Activated T-cell treated with anti-CD3 and anti-CD28 coated beads, Interleukin-2, amount 50 U/mL, for 24 hours (primary cell): ENCODE measurements around the gene SNX10.
"Not testable (repeated sequence)": the region's sequence is repeated elsewhere in the genome, so short reads cannot be mapped to it uniquely, and the experiment has no call there.

Experiments used
- DNase-seq: peaks from one replicate; pipeline ENCODE4 v3.0.0-alpha.2; 2020
- H3K27ac Mint-ChIP-seq: 2 replicates; pipeline ENCODE4 v1.8.0; 2020; ENCODE audit warnings: mild to moderate bottlenecking, mixed read lengths
- H3K27me3 Mint-ChIP-seq: 2 replicates; pipeline ENCODE4 v1.8.0; 2020; ENCODE audit warnings: mixed read lengths
- H3K36me3 Mint-ChIP-seq: 2 replicates; pipeline ENCODE4 v1.8.0; 2020; ENCODE audit warnings: low read depth, mixed read lengths
- H3K4me1 Mint-ChIP-seq: 2 replicates; pipeline ENCODE4 v1.8.0; 2020; ENCODE audit warnings: low read depth, mixed read lengths
- H3K4me3 Mint-ChIP-seq: 2 replicates; pipeline ENCODE4 v1.8.0; 2020; ENCODE audit warnings: mild to moderate bottlenecking, moderate library complexity, mixed read lengths
- H3K9me3 Mint-ChIP-seq: 2 replicates; pipeline ENCODE4 v1.8.0; 2020; ENCODE audit warnings: mixed read lengths

The SNX10 gene, protein sequence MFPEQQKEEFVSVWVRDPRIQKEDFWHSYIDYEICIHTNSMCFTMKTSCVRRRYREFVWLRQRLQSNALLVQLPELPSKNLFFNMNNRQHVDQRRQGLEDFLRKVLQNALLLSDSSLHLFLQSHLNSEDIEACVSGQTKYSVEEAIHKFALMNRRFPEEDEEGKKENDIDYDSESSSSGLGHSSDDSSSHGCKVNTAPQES

DNA sequence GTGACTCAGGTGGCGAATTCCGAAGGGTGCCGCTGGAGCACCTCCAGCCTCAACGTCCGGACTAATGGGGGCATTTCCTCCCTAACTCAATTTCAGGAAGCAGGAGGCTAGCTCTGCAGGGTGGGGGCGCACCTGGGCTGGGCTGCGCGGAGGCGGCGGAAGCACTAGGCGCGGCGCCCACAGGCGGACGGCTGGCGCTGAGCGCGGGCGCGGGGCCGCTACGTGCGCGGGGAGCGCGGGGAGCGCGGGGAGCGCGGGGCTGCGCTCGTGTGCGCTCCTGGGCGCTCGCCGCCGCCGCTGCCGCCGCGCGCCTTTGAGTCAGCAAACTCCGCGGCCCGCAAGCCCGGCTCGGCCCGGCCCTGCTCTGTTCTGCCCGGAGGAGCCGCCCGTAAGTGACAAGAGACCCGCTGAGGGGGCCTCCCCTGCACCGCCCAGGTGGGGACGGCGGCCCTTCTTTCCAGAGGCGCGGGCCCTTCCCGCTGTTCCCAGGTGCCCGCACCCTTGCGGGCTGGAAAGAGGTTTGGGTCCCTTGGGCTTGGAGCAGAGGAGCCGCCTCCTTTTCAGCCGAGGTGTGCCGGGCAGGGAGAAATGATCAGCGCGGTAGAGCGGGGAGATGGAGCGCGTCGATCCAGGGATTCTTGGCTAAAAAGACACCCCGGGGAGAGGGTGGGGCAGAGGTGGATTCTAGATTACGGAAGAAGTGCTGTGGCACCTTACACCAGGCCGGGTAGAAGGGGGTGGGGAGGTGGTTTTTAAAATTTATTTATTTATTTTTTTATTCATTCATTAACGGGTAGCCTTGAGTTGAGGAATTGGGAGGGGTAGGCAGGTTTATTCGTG, at the start of gene SNX10:
Gene SNX10 (plus strand): TSS at position 164 of the 840 bp plus-strand sequence. CDS start 54,581 bp downstream, outside the sequence.
- Mint-ChIP-seq H3K4me1 (peaks cover 41% of the 10 kb centered on the region), H3K27me3 (no peaks in the 10 kb centered on the region), H3K9me3 (no peaks in the 10 kb centered on the region), H3K4me3 (peak within 1 kb of the TSS; percentile 91), H3K27ac (peak within 1 kb of the TSS; percentile 90), H3K36me3 (peaks cover 17% of the 10 kb centered on the region)
- DNase-seq: peak; percentile 78

DNA sequence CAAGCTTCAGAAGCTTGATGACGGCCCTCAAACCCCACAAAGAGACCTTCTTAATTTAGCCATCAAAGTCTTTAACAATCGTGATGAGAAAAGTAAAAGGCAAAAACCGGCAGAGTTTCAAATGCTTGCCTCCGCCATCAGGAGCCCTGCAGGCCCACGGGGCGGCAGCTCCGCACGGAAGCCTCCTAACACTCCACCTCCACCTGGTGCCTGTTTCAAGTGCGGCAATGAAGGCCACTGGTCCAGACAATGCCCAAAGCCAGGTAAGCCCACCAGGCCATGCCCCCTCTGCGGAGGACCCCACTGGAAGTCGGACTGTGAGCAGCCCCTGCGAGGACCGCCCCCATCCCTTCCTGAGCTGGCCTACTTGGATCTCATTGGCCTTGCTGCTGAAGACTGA, 46.5 kb upstream of the SNX10 start:
- no peaks in the 10 kb centered on the region for H3K36me3 Mint-ChIP-seq
- no peaks in the 10 kb centered on the region for H3K9me3 Mint-ChIP-seq
- no peak for DNase-seq
- H3K4me3 Mint-ChIP-seq: no peak overlapping the region
- H3K27me3 Mint-ChIP-seq: no peaks in the 10 kb centered on the region
- H3K4me1 Mint-ChIP-seq: no peaks in the 10 kb centered on the region
- H3K27ac Mint-ChIP-seq: no peak overlapping the region

DNA sequence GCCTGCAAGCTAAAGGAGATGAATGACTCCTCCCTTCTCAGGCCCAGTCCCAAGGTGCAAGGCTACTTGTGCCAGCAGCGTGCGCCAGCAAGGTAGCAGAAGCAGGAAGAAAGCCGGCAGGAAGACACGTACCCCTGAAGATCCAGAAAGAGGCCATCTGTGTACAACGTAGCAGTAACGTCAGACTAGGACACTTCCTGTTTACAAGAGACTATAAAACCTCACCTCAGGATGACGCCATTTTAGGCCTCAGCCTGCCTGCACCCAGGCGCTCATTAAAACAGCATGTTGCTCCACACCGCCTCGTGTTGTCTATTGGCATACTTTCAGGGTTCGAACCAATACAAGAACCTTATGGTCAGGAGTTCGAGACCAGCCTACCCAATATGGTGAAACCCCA, 41.4 kb upstream of the SNX10 start:
- Mint-ChIP-seq H3K9me3 (no peaks in the 10 kb centered on the region), H3K27ac (no peak overlapping the region), H3K27me3 (no peaks in the 10 kb centered on the region), H3K36me3 (no peaks in the 10 kb centered on the region), H3K4me3 (no peak overlapping the region), H3K4me1 (no peaks in the 10 kb centered on the region)
- DNase-seq: no peak

DNA sequence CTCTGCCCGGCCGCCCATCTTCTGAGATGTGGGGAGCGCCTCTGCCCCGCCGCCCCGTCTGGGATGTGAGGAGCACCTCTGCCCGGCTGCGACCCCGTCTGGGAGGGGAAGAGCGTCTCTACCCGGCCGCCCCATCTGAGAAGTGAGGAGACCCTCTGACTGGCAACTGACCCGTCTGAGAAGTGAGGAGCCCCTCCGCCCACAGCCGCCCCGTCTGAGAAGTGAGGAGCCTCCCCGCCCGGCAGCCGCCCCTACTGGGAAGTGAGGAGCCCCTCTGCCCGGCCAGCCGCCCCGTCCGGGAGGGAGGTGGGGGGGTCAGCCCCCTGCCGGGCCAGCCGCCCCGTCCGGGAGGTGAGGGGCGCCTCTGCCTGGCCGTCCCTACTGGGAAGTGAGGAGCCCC, 29.8 kb upstream of the SNX10 start:
- H3K4me3 Mint-ChIP-seq, H3K9me3 Mint-ChIP-seq, DNase-seq, H3K4me1 Mint-ChIP-seq, H3K27me3 Mint-ChIP-seq, H3K36me3 Mint-ChIP-seq, H3K27ac Mint-ChIP-seq: not testable (repeated sequence)

DNA sequence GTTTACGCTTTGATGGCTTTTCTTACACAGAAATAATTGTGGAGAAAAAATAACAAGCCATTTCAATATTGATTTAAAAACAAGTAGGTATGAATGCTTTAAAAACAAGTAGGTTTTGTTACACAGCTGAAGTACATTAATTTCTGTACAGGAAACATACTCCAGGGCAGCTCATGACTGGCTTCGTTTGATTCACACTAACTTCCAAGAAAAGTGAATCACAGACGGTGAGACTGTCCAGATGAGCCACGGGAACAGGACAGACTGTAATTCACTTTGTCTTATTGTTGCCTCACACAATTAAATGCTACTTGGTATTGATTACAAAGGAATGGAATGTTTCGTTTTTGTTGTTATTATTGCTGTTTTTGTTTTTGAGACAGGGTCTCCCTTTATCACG, 26.6 kb upstream of the SNX10 start:
- peaks cover 8% of the 10 kb centered on the region for H3K4me1 Mint-ChIP-seq

DNA sequence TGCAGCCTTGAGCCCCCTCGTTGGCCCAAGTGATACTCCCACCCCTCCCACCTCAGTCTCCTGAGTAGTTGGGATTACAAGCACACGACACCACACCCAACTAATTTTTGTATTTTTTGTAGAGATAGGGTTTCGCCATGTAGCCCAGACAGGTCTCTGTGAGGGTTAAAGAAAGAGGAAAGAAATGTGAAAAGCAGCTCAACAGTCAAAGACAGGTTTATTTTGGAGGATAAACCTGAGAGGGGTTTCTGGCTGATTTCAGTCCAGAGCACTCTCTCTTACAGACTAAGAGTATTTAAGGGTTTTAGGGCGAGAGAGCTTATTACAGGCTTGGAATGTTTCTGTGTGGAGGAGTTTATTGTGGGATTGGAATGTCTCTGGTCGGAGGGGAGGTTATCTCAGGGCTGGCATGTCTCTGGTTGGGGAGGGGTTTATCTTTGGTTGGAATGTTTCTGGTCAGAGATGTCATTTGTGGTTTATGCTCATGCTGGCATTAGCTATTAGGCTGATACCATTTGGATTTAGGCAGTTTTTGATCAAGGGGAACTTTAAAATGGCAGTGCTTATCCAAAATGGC, 26.1 kb upstream of the SNX10 start:
- Mint-ChIP-seq H3K4me1 (peaks cover 8% of the 10 kb centered on the region), H3K4me3 (no peak overlapping the region), H3K27me3 (peaks cover 5% of the 10 kb centered on the region)

More for the DNA sequence above, 26.6 kb upstream of the SNX10 start:
- Mint-ChIP-seq H3K4me3 (no peak overlapping the region), H3K27ac (no peak overlapping the region), H3K36me3 (no peaks in the 10 kb centered on the region), H3K27me3 (peaks cover 5% of the 10 kb centered on the region), H3K9me3 (no peaks in the 10 kb centered on the region)
- DNase-seq: no peak

DNA sequence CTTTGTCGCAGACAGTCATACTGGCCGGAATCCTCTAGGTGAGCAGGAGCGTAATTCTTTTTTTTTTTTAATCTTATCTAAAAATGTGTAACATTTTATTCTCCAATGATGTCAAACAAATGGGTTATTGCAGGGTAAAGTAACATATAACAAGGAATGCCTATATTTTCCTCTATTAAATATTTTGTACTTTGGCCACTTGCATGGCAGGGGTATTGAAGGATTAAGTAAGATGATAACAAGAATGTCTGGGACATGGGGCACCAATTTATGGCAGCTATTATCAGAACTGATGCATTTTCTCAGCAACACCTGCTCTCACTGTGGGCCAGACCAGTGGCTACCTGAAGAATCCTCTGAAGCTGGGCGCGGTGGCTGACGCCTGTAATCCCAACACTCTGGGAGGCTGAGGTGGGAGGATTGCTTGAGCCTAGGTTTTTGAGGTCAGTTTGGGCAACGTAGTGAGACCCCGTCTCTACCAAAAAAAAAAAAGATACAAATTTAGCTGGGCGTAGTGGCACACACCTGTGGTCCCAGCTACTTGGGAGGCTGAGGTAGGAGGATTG, 24.0 kb upstream of the SNX10 start:
- DNase-seq: no peak
- Mint-ChIP-seq H3K36me3 (no peaks in the 10 kb centered on the region), H3K27ac (no peak overlapping the region), H3K4me1 (peaks cover 8% of the 10 kb centered on the region), H3K4me3 (no peak overlapping the region), H3K27me3 (peaks cover 5% of the 10 kb centered on the region), H3K9me3 (no peaks in the 10 kb centered on the region)

More for the DNA sequence above, 26.1 kb upstream of the SNX10 start:
- no peaks in the 10 kb centered on the region for H3K36me3 Mint-ChIP-seq
- DNase-seq: no peak
- H3K27ac Mint-ChIP-seq: no peak overlapping the region
- no peaks in the 10 kb centered on the region for H3K9me3 Mint-ChIP-seq

DNA sequence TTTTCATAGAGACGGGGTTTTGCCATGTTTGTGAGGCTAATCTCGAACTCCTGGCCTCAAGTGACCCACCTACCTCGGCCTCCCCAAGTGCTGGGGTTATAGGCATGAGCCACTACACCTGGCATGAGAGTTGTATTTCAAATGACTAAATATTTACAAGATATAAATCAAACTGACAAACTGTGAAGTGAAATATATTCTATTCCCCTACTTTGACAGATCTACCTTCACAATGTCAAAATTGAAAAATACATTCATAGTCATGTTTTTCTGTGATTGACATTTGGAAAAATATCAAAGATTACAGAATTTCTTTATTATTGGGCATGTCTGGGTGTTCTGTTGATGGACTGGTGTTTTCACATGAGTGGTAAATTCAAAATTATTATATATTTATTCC, 16.4 kb upstream of the SNX10 start:
- Mint-ChIP-seq H3K9me3 (peaks cover 5% of the 10 kb centered on the region), H3K4me1 (peaks cover 16% of the 10 kb centered on the region), H3K27me3 (no peaks in the 10 kb centered on the region), H3K27ac (no peak overlapping the region), H3K4me3 (no peak overlapping the region), H3K36me3 (no peaks in the 10 kb centered on the region)
- no peak for DNase-seq

DNA sequence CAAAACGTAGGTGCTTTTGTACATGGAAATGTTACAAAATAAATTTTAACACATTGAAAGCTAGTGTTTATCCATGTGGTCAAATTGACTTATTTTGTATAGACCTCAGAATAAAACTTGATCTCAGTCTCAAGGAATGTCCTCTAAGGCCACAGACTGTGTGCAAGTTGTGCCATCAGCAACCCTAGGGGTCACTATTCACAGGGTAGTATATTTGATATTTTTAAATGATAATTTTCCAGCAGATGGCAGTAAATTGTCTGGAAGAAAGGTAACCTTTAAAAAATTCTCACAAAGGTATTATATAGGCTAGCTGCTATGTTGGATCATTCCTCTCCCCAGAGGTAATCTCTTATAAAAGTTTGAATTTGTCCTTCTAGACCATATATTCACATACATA, 12.9 kb upstream of the SNX10 start:
- peaks cover 5% of the 10 kb centered on the region for H3K9me3 Mint-ChIP-seq
- peak overlapping the region; percentile 33 for H3K27ac Mint-ChIP-seq
- no peak for DNase-seq
- no peaks in the 10 kb centered on the region for H3K27me3 Mint-ChIP-seq
- peaks cover 23% of the 10 kb centered on the region for H3K4me1 Mint-ChIP-seq
- no peaks in the 10 kb centered on the region for H3K36me3 Mint-ChIP-seq
- H3K4me3 Mint-ChIP-seq: no peak overlapping the region

DNA sequence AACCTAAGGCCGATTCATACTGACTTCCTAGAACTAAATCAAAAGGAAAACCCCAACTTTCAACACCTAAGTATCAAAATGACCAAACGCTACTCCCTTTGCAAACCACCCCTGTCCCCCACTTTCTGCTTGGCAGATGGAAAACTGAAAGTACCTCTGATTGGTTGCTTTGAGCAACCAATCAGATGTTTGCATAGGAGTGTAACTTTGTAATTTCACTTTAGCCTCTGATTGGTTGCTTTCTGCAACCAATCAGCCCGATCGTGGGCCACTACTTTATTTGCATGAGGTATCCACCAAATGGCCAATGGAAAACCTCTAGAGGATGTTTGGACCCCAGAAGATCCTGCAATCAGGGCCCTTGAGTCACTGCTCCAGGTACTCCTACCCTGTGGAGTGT, 12.3 kb upstream of the SNX10 start:
- no peak for DNase-seq
- peak overlapping the region; percentile 48 for H3K27ac Mint-ChIP-seq
- no peak overlapping the region for H3K4me3 Mint-ChIP-seq
- peaks cover 5% of the 10 kb centered on the region for H3K9me3 Mint-ChIP-seq
- no peaks in the 10 kb centered on the region for H3K36me3 Mint-ChIP-seq
- H3K4me1 Mint-ChIP-seq: peaks cover 23% of the 10 kb centered on the region
- H3K27me3 Mint-ChIP-seq: no peaks in the 10 kb centered on the region

DNA sequence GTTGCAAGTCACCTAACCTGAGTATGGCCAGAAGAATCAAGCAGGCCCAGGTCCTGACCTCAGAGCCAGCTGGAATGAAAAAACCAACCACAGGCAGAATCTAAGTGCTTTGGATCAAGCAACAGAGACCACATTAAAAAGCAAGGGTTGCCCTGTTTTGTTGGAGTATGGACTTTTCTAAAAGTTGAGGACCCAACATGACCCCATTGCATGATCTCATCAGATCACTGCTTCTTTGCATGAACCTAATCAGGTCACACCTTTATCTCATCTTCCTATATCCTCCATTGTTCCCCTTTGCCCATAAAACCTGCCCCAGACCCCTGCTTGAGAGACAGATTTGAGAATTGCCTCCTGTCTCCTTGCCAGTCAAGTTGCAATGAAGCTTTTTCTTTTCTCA, 11.6 kb upstream of the SNX10 start:
- Mint-ChIP-seq H3K27ac (peak overlapping the region; percentile 48), H3K4me3 (no peak overlapping the region), H3K27me3 (no peaks in the 10 kb centered on the region), H3K9me3 (peaks cover 5% of the 10 kb centered on the region), H3K4me1 (peaks cover 23% of the 10 kb centered on the region), H3K36me3 (no peaks in the 10 kb centered on the region)
- DNase-seq: no peak

DNA sequence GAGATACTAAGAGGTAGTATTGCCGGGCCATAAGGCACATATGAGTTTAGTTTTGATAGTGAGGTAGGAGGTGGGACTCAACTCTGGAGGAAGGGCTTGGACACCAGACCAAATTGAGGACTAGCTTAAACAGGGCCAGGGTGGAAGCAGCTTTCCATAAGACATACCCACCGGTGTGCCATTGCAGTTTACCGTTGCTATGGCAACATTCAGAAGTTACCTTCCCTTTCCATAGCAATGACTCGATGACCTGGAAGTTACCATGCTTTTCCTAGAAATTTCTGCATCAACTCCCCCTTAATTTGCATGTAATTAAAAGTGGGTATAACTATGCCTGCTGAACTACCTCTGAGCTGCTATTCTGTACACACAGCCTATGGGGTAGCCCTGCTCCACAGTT, 10.9 kb upstream of the SNX10 start:
- Mint-ChIP-seq H3K4me3 (no peak overlapping the region), H3K36me3 (no peaks in the 10 kb centered on the region), H3K27me3 (no peaks in the 10 kb centered on the region), H3K27ac (no peak overlapping the region), H3K9me3 (peaks cover 5% of the 10 kb centered on the region), H3K4me1 (peaks cover 23% of the 10 kb centered on the region)
- DNase-seq: no peak

DNA sequence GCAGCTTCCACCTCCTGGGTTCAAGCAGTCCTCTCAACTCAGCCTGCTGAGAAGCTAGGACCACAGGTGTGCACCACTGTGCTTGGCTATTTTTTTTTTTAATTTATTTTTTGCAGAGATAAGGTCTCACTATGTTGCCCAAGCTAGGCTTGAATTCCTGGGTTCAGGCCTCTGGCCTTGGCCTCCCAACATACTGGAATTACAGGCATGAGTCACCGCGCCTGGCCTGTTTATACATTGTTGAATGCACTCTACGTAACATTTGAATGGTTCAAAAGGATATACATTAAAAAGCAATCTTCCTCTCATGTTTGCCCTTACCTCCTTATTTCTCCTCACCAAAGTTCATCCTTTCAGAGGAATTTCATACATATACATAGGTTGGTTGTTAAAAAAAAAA, 7.2 kb upstream of the SNX10 start:
- Mint-ChIP-seq H3K4me1 (peaks cover 13% of the 10 kb centered on the region), H3K4me3 (no peak overlapping the region), H3K36me3 (no peaks in the 10 kb centered on the region), H3K27ac (no peak overlapping the region), H3K9me3 (peaks cover 4% of the 10 kb centered on the region), H3K27me3 (no peaks in the 10 kb centered on the region)
- no peak for DNase-seq

DNA sequence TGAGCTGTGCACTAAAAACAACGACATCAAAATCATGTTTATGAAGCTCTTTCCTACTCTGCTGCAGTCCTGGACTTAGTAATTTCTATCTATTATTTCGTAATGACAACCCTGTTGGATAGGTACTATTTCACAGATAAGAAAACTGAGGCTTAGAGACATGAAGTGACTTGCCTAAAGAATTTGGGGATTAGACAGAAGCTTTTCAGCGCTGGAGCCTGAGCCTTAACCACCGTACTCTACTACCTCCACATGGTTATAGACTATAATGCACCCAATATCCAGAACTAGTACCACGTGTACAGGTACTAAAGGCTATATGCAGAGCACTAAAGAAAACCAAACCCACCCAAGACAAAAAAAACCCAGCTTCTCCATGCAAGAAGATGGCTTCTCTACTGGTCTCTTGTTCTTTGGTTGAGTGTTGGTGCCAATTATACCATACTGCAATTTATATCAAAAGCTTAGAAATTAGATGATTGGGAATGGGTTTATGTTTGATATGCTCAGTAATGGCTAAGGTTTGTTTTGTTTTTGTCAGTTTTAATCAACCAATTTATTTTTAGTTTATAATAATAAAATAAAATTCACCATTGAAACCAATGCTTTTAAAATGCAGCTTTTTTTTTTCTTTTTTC, 6.5 kb upstream of the SNX10 start:
- Mint-ChIP-seq H3K4me1 (peaks cover 8% of the 10 kb centered on the region), H3K9me3 (no peaks in the 10 kb centered on the region), H3K27ac (no peak overlapping the region), H3K36me3 (no peaks in the 10 kb centered on the region), H3K4me3 (no peak overlapping the region), H3K27me3 (no peaks in the 10 kb centered on the region)
- no peak for DNase-seq
